Right lobe of liver (tissue), 6 donors: ENCODE results near the gene RNPEP. TPM values are rescaled to one million over a fixed set of nuclear protein-coding genes. Genes with fewer than 3 reads are reported as not detected.

Source experiments
- ATAC-seq, 4 donors: fragments of 200-7000 bp; cut with Tn5 transposase; one replicate each; pipeline ENCODE4 v1.9.1; 2020; ENCODE audit warnings: mild to moderate bottlenecking in 4 of 4, moderate library complexity in 4 of 4
- DNase-seq, 3 donors: peaks; one replicate each; pipeline ENCODE4 v3.0.0-alpha.2; 2020
- H3K27ac ChIP-seq, 3 donors: fragments of 200-600 bp; one replicate each; pipeline ENCODE4 v1.8.0; 2022
- H3K27me3 ChIP-seq, 2 donors: fragments of 200-600 bp; one replicate each; pipeline ENCODE4 v1.8.0; 2022
- H3K36me3 ChIP-seq, 4 donors: fragments of 200-600 bp; sonication (generic) in 1 of 4; one replicate each; pipeline versions ENCODE4 v1.5.1 to v1.8.0; 2017 to 2022; ENCODE audit warnings: control low read depth in 1 of 4
- H3K4me1 ChIP-seq, 4 donors: fragments of 200-600 bp; sonication (generic) in 1 of 4; one replicate each; pipeline versions ENCODE4 v1.5.1 to v1.8.0; 2017 to 2022; ENCODE audit warnings: control low read depth in 1 of 4
- H3K4me3 ChIP-seq, 3 donors: fragments of 200-600 bp; one replicate each; pipeline ENCODE4 v1.8.0; 2022
- H3K9me3 ChIP-seq, 4 donors: fragments of 200-600 bp; sonication (generic) in 1 of 4; one replicate each; pipeline versions ENCODE4 v1.5.1 to v1.8.0; 2017 to 2022; ENCODE audit warnings: control low read depth in 1 of 4
- CTCF ChIP-seq, 4 donors: fragments of 200-600 bp in 3 of 4; fragments of 450-650 bp in 1 of 4; IDR thresholded peaks; one replicate each; pipeline versions ENCODE4 v1.5.1 to v1.8.0; 2016 to 2022; ENCODE audit warnings: antibody characterized with exemption in 4 of 4, mild to moderate bottlenecking in 2 of 4
- POLR2A ChIP-seq: fragments of 450-650 bp; IDR thresholded peaks from one replicate; pipeline ENCODE4 v1.6.1; 2017; ENCODE audit warnings: antibody characterized with exemption, mild to moderate bottlenecking
- WGBS: methylation state at CpG from one replicate; pipeline ENCODE4 v1.1.6; 2018; ENCODE audit warnings: low coverage, low lambda C conversion rate; ENCODE audit not compliant: insufficient coverage; ENCODE audit errors: missing lambda C conversion rate; 5-methylcytosine and 5-hydroxymethylcytosine counted together
- intact Hi-C, 2 donors: fragments of 100-400 bp; cut with DNase I; formaldehyde crosslinking; loops; one replicate each; pipeline versions ENCODE4 v1.11.2 to v1.14.1; 2022
- total RNA-seq, 6 experiments: library from RNA; depleted of rRNA in 2 of 6; stranded (reverse); fragments of >200 nt in 2 of 6; fragmentation: NEBNext Ultra II Directional in 3 of 6; extraction: Animal tissue kit (Norgen Biotek cat#: 25700) in 3 of 6; gene quantifications; one replicate each; pipeline versions ENCODE4 v1.1.0 to v1.2.4, GENCODE V29; 2016 to 2023
- donor health status: DM: no; HTN: yes; CAD: no.
- donor health status: DM: no; HTN: no; CAD: no.
- donor health status: DM: no; HTN: no; CAD: no.
- donor health status: DM: no; HTN: yes; CAD: no.
- donor health status: DM: no; HTN: yes; CAD: no.

Gene RNPEP
- total RNA-seq, 6 experiments from 2014 or later: 28.9 to 51.5 (median 41.3) TPM

DNA sequence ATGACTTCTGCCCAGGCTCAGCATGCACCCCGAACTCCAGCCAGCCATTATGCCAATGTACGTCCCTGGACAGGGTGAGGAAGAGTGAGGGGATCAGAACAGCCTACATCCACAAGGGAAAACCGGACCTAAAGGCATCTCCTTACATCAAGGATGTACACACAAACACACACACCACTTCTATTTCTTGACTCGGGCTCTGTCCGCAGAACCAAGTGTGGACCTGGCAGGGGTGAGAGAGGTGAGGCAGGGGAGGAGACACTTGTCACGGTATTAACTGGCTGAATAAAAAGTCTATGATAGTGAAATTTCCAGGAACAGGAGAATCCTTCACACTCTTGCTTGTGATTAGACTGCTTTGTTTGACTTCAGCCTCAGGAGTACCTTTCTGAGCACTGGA lies 38.4 kb upstream of the RNPEP start:
- intact Hi-C loops: no loop called here

DNA sequence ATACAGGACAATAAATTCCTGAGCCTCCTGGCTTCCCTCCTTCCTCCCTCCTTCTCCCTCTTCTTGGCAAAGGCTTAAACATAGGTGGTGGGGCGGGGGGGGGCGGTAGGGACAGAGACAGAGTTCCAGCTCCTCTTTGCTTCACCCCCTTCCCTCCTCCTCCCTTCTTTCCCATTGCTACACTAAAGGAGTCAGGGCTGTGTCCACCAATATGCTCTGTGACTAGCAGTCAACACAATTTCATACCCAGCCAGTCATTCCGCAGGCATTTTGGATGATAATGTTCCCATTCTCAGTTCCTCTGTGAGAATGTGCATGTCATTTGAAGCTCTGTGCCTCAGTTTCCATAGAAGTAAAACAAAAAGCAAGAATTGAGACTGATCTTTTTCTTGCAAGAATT lies 37.8 kb upstream of the RNPEP start:
- no peaks in the 10 kb centered on the region for H3K27me3 ChIP-seq
- 30% methylated on average over 2 of the region's 3 CpGs for WGBS
- ATAC-seq (no peak), DNase-seq (no peak)
- TF ChIP-seq CTCF (IDR thresholded peaks at IDR 0.05) (no peak), POLR2A (no peak)
- intact Hi-C loops: no loop called here
- no peaks in the 10 kb centered on the region for H3K4me1 ChIP-seq
- no peaks in the 10 kb centered on the region for H3K36me3 ChIP-seq
- H3K4me3 ChIP-seq: peak overlapping the region in 2 of 3 donors; percentile 2 to 39
- H3K9me3 ChIP-seq: no peaks in the 10 kb centered on the region
- no peak overlapping the region for H3K27ac ChIP-seq

More for the DNA sequence above, 38.4 kb upstream of the RNPEP start:
- Histone ChIP-seq H3K4me1 (no peaks in the 10 kb centered on the region), H3K36me3 (no peaks in the 10 kb centered on the region), H3K9me3 (no peaks in the 10 kb centered on the region), H3K4me3 (no peak overlapping the region), H3K27ac (no peak overlapping the region), H3K27me3 (no peaks in the 10 kb centered on the region)
- 68% methylated on average over 5 of the region's 6 CpGs for WGBS
- no peak for ATAC-seq
- DNase-seq: no peak
- TF ChIP-seq CTCF (IDR thresholded peaks at IDR 0.05) (no peak), POLR2A (no peak)

DNA sequence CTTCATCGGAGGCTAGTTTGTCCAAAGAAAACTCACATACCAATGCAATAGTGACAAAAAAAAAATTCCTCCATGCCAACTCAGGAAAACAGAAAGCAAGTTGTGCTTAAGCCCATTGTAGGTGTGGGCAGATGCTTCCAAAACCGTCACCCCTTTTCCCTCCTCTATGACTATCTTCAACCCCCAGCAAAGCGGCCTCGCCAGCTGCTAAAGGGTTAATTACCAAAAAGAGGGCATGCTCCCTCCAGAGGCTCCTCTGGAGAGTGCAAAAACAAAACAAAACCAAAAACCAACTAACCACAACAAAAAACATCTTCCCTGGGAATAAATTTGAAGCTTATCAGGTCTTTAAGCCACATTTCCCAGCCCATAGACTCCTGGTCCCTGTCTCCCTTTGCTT lies 37.3 kb upstream of the RNPEP start:
- Histone ChIP-seq H3K4me3 (peak overlapping the region; percentile 2 to 39 (median 31)), H3K9me3 (no peaks in the 10 kb centered on the region), H3K36me3 (no peaks in the 10 kb centered on the region), H3K4me1 (no peaks in the 10 kb centered on the region), H3K27me3 (no peaks in the 10 kb centered on the region), H3K27ac (no peak overlapping the region)
- intact Hi-C loops: no loop called here
- DNase-seq (no peak), ATAC-seq (no peak)
- 55% methylated on average over 4 of the region's 4 CpGs for WGBS
- TF ChIP-seq POLR2A: no peak
- TF ChIP-seq CTCF (IDR thresholded peaks at IDR 0.05): peak in 1 of 4 donors; percentile 12

DNA sequence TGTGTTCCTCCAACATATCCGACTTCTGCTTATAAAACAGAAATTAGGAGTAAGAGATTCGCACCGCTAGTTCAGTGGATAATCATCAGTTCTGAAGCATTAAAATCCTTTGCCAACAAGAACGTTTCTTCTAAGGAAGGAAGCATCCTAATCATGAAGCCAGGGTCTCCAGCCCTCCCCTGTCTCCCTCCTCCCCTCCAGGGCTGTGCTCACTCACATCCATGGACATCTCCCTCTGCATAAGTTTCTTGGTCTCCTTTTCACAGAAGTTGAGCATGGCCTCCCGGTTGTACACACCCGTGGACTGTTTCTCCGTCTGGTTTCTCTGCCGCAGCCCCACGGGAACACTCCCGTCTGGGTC lies 36.6 kb upstream of the RNPEP start:
- H3K27me3 ChIP-seq: no peaks in the 10 kb centered on the region
- no peaks in the 10 kb centered on the region for H3K36me3 ChIP-seq
- TF ChIP-seq CTCF (IDR thresholded peaks at IDR 0.05) (no peak), POLR2A (no peak)
- H3K9me3 ChIP-seq: no peaks in the 10 kb centered on the region
- no peaks in the 10 kb centered on the region for H3K4me1 ChIP-seq
- no peak for DNase-seq
- intact Hi-C loops: no loop called here
- H3K4me3 ChIP-seq: peak overlapping the region in 2 of 3 donors; percentile 31 to 39
- ATAC-seq: no peak
- H3K27ac ChIP-seq: no peak overlapping the region
- WGBS: 23% methylated on average over 8 of the region's 10 CpGs
